ENCODE measurements around the gene FNDC4.
"Not testable (repeated sequence)": the region's sequence is repeated elsewhere in the genome, so short reads cannot be mapped to it uniquely, and the experiment has no call there.

FNDC4 gene

DNA sequence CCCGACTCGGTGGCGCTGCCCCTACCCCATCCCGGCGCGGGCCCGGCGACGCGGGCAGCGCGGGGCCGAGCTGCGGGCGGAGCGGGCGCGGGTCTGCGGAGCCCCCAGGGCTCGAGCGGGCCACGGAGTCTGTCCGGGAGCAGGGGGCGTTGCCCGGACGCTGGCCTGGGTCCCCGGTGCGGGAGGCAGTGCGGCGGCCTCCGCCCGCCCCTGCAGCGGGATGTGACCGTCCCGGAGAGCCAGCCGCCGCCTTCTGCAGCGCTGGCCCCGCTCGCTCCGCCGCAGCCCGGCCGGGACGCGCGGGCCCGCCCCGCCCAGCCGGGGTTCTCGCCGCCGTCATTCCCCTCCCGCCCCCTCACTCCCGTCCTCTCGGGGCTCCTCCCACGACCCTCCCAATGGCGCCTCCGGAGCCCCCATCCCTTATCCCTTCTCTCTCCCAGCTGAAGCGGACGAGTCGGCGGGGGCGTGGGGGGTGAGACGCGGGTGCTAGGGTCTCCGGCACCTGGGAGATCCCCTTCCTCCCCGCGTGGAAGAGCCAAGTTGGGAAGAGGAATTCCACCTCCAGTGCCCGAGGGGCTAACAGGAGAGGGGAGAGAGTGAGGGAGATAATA is at the start of gene FNDC4:
Gene FNDC4, minus strand, starts transcription at position 257 of the 611 bp plus-strand sequence. CDS start 521 bp downstream, outside the sequence.
- no peak for TF ChIP-seq ZNF274 (IDR thresholded peaks at IDR 0.05; ENCODE audit: low read depth, low read length)

DNA sequence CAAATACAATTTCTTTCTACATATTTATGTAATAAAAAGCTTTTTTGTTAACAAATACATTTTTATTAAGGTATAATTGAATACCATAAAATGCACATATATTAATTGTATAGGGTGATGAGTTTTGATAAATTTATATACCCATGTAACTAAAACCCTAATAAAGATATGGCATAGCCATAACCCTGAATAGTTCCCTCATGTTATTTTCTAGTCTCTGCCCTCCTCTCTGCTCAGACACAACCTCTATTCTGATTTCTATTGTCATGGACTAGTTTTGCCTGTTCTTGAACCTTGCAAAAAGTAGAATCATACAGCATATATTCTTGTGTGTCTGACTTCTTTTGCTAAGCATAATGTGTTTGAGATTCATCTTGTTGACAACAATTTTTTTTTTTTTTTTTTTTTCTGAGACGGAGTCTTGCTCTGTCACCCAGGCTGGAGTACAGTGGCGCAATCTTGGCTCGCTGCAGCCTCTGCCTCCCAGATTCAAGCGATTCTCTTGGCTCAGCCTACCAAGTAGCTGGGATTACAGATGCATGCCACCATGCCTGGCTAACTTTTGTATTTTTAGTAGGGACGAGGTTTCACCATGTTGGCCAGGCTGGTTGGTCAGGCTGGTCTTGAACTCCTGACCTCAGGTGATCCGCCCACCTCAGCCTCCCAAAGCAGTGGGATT is 49.3 kb upstream of the FNDC4 start:
- TF ChIP-seq ZNF274 (IDR thresholded peaks at IDR 0.05; ENCODE audit: low read depth, low read length) = no peak
- H3K4me3 ChIP-seq (ENCODE audit: low read length) = no peak overlapping the region

More for the DNA sequence above, at the start of gene FNDC4:
- H3K4me3 ChIP-seq (ENCODE audit: low read length) = peak within 1 kb of the TSS; percentile 51; the same call in 1 of the 2 replicates

DNA sequence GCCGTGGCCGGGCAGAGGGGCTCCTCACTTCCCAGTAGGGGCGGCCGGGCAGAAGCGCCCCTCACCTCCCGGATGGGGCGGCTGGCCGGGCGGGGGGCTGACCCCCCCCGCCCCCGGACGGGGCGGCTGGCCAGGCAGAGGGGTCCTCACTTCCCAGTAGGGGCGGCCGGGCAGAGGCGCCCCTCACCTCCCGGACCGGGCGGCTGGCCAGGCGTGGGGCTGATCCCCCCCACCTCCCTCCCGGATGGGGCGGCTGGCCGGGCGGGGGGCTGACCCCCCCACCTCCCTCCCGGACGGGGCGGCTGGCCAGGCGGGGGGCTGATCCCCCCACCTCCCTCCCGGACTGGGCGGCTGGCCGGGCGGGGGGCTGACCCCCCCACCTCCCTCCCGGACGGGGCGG is 44.6 kb upstream of the FNDC4 start:
- H3K4me3 ChIP-seq (ENCODE audit: low read length) = not testable (repeated sequence)

GRCh38 chr2:27538839-27539450 is 43.9 kb upstream of the FNDC4 start:
- not testable (repeated sequence) for H3K4me3 ChIP-seq (ENCODE audit: low read length)

GRCh38 chr2:27537287-27537686 is 42.3 kb upstream of the FNDC4 start:
- H3K4me3 ChIP-seq (ENCODE audit: low read length) = no peak overlapping the region
- no peak for TF ChIP-seq ZNF274 (IDR thresholded peaks at IDR 0.05; ENCODE audit: low read depth, low read length)

GRCh38 chr2:27531983-27532382 is 37.0 kb upstream of the FNDC4 start:
- no peak for TF ChIP-seq ZNF274 (IDR thresholded peaks at IDR 0.05; ENCODE audit: low read depth, low read length)
- no peak overlapping the region for H3K4me3 ChIP-seq (ENCODE audit: low read length)

DNA sequence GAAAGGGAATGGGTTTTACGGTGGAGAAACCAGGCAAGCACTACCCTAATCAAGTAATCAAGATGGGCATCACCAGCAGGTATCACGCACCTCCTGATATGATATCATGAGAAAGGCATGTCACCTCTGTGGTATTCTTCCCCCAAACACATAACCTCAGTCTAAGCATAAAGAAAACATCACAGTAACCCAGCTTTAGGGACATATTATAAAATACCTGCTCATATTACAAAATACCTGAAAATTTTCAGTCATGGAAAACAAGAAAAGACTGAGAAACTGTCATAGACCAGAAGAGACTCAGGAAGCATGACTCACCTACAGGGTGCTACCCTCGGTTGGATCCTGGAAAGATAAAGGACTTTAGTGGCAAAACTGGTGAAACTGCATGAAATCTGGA is 32.2 kb upstream of the FNDC4 start:
- TF ChIP-seq ZNF274 (IDR thresholded peaks at IDR 0.05; ENCODE audit: low read depth, low read length) = no peak

DNA sequence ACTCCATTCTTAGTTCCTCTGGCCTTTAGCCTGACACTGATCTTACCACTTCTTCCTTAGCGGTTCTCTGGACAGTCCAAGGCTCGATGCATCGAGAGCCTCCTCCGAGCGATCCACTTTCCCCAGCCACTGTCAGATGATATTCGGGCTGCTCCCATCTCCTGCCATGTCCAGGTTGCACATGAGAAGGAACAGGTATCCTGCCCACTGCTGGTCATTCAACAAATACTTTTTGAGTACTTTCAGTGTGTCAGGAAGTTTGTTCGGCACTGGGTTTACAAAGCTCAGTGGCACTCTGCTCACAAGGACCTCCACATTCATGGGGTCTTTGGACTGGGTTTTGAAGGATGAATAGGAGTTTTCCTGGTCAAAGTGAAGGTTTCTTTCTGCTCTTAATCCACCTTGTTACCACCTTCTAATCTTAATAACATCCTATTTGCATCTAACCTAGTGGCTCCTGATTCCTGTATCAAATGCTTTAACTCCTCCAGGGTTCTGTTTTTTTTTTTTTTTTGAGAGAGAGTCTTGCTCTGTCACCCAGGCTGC is 27.5 kb upstream of the FNDC4 start:
- no peak overlapping the region for H3K4me3 ChIP-seq (ENCODE audit: low read length)

More for the DNA sequence above, 32.2 kb upstream of the FNDC4 start:
- no peak overlapping the region for H3K4me3 ChIP-seq (ENCODE audit: low read length)

GRCh38 chr2:27520316-27520715 is 25.3 kb upstream of the FNDC4 start:
- no peak for TF ChIP-seq ZNF274 (IDR thresholded peaks at IDR 0.05; ENCODE audit: low read depth, low read length)
- H3K4me3 ChIP-seq (ENCODE audit: low read length) = no peak overlapping the region

More for the DNA sequence above, 27.5 kb upstream of the FNDC4 start:
- no peak for TF ChIP-seq ZNF274 (IDR thresholded peaks at IDR 0.05; ENCODE audit: low read depth, low read length)

- no peak overlapping the region for H3K4me3 ChIP-seq (ENCODE audit: low read length)
- TF ChIP-seq ZNF274 (IDR thresholded peaks at IDR 0.05; ENCODE audit: low read depth, low read length) = no peak
Observed at GRCh38 chr2:27518782-27519113, 23.7 kb upstream of the FNDC4 start.

- no peak overlapping the region for H3K4me3 ChIP-seq (ENCODE audit: low read length)
- no peak for TF ChIP-seq ZNF274 (IDR thresholded peaks at IDR 0.05; ENCODE audit: low read depth, low read length)
Observed at GRCh38 chr2:27518113-27518781, 23.2 kb upstream of the FNDC4 start.

- TF ChIP-seq ZNF274 (IDR thresholded peaks at IDR 0.05; ENCODE audit: low read depth, low read length) = no peak
- no peak overlapping the region for H3K4me3 ChIP-seq (ENCODE audit: low read length)
Observed at GRCh38 chr2:27509326-27509725, 14.3 kb upstream of the FNDC4 start.

GRCh38 chr2:27507293-27507692 is 12.3 kb upstream of the FNDC4 start:
- no peak for TF ChIP-seq ZNF274 (IDR thresholded peaks at IDR 0.05; ENCODE audit: low read depth, low read length)
- no peak overlapping the region for H3K4me3 ChIP-seq (ENCODE audit: low read length)

GRCh38 chr2:27506587-27506986 is 11.6 kb upstream of the FNDC4 start:
- H3K4me3 ChIP-seq (ENCODE audit: low read length) = no peak overlapping the region
- no peak for TF ChIP-seq ZNF274 (IDR thresholded peaks at IDR 0.05; ENCODE audit: low read depth, low read length)

DNA sequence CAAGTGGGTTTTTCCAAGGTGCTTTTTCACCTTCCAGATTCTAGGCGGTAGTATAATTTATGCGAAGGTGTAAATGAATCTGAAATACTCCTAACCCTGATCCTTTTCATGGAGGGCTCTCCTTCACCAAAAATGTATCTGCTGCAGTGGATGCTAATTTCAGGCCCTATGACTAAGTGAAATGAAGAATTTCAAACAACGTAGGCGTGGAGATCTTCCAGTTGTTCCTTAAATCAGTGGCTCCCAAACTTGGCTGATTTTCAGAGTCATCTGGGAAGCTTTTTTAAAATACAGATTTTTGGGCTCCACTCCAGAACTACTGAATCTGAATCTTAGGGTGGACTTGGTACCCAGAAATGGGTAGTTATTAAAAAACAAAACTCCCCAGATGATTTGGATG is 7.1 kb upstream of the FNDC4 start:
- no peak overlapping the region for H3K4me3 ChIP-seq (ENCODE audit: low read length)

More for the DNA sequence above, 7.1 kb upstream of the FNDC4 start:
- no peak for TF ChIP-seq ZNF274 (IDR thresholded peaks at IDR 0.05; ENCODE audit: low read depth, low read length)
